HG02588 (cell line): ENCODE data around the gene TOR3A.
"Not testable (repeated sequence)": the region's sequence is repeated elsewhere in the genome, so short reads cannot be mapped to it uniquely, and the experiment has no call there.

ENCODE experiments used
- ATAC-seq: cut with Tn5 transposase; IDR thresholded peaks from one replicate; pipeline ENCODE4 v1.9.1; 2021; ENCODE audit warnings: mild to moderate bottlenecking, moderate library complexity; ENCODE audit not compliant: unreplicated experiment

Gene TOR3A

DNA sequence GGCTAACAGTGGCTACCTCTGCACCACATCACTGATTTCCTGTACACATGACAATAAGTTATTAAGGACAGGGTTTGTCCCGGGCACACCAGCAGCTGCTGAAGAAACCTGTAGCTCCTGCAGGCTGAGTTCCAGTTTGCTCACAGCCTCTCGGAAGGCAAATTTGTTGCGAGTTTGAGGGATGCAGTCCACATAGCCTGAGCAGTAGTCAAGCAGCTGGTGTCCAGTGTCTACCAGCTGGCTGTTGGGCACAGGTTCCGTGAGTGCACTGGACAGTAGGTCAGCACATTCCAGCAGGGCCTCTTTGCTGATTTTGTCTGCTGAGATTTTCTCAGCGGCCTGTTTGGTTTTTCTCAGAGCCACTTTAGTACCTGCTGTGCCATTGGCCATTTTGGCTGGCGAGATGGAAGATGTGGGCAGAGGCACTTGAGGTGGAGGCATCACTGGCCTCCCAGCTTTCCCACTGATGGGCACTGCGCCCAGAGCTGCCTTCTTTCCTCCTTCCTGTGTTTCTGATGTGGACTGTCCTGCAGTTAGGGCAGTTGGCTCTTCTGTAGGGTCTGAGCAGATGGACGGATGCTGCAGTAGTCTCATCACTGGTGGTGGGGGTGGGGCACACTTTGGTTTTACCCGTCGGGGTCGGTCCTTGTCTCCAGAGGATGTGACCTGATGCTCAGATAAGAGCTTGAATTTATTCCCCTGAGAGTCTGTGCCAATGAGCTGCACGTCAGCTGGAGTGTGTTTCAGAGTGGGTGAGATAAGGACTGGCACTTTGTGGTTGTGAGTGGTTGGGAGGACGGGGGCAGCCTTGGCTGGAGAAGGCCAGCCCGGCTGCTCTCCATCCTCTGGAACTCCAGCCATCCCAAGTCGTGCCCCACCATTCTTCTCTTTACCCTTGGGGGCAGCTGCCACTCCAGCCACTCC lies 26.1 kb downstream of the TOR3A start:
- no peak for ATAC-seq

DNA sequence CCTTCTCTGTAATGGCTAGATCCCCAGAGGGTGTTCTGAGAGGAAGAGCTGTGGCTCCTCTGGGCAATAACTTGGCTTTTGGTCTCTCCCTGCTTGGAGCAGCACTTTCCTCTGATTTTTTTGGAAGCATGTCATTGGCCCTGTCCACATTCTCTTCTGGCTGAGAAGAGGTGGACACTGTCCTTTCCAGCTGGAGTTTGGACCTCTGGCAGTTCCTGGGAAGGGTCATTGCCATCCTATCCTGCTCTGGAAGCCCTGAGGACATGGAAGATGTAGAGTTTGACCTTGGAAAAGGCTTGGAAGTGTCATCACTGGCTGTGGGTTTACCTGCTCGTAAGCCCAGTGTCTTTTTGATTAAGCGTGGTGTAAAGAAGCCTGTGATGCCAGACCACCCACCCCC lies 26.8 kb downstream of the TOR3A start:
- no peak for ATAC-seq

DNA sequence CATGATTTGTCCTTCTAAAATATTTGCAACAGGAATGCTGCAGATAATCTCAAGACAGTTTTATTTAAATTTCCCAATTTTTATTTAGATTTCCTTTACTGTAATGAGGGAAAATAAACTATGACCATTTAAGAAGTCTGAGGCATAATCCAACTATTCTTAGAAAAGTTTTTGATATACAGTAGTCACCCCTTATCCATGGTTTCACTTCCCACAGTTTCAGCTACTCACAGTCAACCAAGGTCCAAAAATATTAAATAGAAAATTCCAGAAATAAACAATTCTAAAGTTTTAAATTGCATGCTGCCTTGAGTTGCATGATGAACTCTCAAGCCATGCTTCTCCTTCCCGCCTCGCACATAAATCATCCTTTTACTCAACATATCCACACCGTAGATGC lies 33.3 kb downstream of the TOR3A start:
- no peak for ATAC-seq

DNA sequence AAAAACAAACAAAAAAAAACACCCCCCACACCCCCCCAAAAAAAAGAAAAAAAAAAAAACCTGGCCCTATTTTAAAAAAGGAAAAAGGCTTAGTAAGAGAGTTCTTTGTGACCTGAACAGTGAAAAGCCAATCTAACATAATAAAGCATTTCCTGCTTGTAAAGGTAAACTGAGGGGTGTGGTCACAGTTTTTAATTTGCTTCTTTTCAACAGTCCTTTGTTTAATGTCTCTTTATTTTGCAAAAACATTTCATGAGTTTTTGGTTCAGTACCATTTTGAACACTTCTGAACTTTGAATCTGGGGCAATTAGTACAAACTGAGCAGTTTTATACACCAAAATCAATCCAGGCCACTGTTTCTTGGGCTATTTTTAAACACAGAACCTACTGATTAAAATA lies 37.6 kb downstream of the TOR3A start:
- ATAC-seq, result no peak

DNA sequence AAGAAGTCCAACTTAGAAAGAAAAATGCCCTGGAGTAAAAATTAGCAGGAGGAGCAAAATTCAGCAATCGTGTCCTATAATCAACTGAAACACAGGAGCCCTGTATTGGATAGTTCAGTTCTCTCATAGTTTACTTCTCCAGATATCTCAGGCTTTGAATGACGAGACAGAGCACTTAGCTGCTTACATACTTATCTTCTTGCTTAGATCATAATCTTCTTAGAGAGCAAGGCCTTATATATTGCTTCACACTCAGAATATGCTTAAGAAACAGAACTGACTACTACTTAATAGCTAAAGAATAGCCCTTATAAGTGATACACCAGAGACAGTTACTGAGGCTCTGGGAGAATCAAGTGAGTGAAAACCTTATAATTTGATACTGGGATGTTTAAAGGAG lies 38.9 kb downstream of the TOR3A start:
- no peak for ATAC-seq

DNA sequence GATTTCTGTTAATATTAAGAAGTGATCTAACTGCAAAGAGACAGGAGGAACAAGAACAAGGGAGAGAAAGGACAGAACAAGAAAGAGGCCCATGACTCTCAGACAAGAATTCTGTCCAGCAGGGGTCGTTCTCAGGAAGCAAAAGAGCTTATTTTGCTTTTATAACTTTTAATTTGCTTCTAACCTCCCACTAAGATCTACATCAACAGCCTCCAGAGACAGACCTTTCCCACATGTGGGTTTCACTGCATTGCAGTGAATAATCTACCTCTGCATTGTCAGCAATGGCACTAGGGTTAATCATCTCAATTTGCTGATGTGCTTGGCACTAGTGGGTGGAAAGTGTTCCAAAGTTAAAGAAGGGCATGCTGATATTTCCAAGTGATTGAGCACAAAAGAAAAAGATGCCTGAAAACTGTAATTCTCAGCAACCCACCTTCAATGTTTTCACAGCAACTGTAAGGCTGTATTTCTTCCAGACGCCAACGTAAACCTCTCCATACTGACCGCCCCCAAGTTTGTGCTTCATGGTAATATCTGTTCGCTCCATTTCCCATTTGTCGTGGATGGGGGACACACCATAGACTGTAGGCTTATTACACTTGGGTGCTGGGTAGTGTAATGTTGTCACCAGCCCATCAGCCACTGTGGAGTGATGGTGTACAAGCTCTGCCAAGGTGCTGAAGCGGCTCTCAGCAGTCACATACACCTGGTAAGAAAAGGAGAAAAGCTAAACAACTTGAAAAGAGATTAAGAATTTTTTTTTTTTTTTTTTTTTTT lies 39.5 kb downstream of the TOR3A start:
- no peak for ATAC-seq

DNA sequence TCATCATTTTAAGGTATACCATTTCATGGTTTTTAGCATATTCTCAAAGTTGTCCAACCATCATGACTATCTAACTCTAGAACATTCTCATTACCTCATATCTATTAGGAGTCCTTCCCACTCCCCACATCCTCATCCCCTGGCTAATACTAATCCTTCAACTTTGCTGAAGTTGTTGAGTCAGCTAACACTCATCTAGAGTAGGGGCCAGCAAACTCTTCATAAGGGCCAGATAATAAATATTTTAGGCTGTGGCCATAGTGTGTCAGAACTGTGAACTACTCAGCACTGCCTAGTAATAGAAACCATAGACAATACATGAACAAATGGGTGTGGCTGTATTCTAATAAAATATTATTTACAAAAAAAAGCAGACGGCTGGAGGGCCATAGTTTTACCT lies 43.0 kb downstream of the TOR3A start:
- ATAC-seq, result no peak

DNA sequence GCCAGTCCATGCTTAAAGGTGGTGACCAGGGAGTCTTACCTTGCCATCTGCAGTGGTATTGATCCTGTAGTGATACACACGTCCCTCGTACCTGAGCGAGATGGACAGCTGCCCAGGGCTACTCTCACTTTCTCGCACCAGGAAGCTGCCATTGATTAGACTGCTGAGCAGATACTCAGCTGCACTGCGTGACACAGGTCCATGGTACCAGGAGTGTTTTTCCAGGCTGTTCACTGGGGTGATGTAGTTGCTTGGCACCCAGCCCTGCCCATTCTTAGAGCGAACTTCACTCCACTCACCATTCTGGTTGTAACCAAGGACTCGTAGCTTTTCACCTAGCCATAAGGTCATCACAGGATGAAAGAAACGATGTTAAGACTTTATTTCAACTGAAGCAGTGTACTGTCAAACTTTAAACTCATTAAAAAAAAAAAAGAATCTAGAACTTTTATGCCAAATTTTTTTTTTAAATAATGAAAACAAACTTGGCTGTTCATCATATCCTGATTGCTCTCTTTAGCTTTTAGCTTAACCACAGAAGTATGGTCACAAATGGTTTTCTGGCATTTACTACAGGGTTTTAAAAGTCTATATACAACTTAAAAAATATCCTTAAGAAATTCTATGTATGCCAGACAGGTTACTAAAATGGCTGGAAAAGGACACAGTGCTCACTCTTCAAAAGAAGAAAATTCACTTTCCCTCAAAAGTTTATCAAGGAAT lies 44.6 kb downstream of the TOR3A start:
- no peak for ATAC-seq

DNA sequence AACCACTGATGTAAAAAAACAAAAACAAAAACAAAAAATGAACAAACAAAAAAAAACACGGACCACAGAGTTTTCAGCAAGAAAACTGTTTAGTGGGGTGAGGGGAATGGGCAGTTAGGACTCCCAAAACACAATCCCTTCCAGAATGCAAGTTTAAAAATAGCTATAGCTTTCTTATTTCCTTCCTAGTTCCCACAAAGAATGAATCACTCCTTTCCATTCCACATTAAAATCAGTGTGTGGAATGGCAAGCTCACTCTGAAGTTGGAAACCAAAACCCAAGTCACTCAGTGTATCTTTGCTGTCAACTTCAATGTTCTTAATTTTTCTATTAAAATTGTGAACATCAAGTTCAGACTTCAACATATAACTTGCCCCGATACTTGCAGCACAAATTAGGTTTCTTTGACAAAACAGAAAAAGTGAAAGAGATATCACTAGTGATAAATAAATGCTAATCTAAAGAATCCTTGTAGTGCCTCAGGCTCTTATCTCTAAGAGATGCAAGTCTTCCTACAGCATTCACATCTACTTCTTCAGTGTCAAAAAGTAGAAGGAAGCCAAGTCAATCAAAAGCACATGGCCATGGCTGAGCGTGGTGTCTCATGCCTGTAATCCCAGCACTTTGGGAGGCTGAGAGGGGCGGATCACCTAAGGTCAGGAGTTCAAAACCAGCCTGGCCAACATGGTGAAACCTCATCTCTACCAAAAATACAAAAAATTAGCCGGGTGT lies 45.5 kb downstream of the TOR3A start:
- ATAC-seq, result no peak

DNA sequence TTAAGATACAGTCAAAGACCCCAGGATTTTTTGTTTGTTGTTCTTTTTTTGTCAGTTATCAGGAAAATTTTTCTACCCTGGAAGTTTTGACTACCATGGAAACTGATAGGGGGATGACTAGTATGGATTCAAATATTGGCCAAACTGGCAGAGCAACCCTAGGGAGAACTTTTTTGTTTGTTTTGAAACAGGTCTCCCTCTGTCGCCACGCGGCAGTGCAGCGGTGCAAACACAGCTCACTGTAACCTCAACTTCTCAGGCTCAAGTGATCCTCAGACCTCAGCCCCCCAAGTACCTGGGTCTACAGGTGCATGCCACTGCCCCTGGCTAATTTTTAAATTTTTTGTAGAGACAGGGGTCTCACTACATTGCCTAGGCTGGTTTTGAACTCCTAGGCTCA lies 46.6 kb downstream of the TOR3A start:
- ATAC-seq, result no peak

DNA sequence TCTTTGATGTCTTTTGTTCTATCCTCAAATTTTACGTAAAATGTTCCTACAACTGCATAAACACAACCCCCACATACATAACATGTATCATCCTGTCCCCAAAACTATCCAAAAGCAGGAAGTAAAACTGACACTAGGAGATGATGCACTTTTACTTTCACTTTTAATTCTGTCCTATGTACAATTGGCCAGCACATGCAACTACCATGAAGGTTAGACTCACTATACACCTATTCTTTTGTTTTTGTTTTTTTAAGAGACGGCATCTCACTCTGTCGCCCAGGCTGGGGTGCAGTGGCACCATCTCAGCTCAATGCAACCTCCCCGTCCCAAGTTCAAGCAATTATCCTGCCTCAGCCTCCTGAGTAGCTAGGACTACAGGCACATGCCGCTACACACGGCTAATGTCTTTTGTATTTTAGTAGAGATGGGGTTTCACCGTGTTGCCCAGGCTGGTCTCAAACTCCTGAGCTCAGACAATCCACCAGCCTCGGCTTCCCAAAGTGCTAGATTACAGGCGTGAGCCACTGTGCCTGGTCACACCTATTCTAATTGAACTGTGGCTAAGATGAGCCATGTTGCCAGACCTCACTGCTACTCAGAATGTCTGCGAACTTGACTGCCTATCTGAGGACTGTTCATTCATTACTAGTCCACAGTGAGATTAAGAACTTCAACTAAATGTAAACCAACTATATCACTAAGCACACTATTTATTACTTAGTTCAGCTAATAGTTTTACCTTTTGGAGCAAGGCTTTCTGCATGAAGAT lies 48.0 kb downstream of the TOR3A start:
- peak; percentile 94 for ATAC-seq

DNA sequence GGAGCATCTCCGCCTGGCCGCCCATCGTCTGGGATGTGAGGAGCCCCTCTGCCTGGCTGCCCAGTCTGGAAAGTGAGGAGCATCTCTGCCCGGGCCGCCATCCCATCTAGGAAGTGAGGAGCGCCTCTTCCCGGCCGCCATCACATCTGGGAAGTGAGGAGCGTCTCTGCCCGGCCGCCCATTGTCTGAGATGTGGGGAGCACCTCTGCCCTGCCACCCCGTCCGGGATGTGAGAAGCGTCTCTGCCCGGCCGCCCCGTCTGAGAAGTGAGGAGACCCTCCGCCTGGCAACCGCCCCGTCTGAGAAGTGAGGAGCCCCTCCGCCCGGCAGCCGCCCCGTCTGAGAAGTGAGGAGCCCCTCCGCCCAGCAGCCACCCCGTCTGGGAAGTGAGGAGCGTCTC lies 53.3 kb downstream of the TOR3A start:
- ATAC-seq, result not testable (repeated sequence)

DNA sequence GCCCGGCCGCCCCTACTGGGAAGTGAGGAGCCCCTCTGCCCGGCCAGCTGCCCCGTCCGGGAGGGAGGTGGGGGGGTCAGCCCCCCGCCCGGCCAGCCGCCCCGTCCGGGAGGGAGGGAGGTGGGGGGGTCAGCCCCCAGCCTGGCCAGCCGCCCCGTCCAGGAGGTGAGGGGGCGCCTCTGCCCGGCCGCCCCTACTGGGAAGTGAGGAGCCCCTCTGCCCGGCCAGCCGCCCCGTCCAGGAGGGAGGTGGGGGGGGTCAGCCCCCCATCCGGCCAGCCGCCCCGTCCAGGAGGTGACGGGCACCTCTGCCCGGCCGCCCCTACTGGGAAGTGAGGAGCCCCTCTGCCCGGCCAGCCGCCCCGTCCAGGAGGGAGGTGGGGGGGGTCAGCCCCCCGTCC lies 53.8 kb downstream of the TOR3A start:
- ATAC-seq, result not testable (repeated sequence)

DNA sequence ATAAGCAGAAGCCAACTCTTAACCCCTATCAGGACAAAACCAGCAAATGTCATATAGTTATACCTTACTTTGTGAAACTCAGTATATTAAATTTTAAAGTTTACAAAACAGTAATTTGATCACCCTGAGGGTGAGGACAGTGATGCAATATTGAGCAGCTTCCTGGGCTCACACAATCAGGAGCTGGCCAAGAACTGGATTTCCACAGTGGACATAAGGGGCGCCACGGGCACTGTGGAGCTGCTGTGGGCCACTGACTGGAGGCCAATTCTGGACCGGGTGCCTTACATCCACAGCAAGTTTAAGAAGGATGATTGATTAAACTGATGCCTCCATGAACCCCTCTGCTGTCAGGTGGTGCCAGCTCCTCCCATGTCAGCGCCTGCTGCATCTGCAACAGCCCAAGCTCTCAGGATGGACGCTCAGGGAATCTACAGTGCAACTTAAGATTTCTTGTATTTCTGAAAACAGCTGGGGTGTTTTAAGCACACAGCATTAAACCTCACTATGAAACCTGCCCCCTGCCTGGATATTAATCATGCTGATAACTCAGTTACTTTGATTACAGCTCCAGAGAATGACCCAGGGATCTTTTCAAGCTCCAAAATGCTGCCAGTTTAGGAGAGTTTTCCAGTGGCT lies 55.9 kb downstream of the TOR3A start:
- no peak for ATAC-seq

DNA sequence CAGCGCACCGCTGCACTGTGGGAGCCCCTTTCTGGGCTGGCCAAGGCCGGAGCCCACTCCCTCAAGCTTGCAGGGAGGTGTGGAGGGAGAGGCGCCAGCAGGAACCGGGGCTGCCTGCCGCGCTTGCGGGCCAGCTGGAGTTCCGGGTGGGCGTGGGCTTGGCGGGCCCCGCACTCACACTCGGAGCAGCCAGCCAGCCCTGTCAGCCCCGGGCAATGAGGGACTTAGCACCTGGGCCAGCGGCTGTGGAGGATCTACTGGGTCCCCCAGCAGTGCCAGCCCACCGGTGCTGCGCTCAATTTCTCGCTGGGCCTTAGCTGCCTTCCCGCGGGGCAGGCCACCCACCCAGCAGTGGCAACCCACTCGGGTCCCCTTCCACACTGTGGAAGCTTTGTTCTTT lies 56.9 kb downstream of the TOR3A start:
- not testable (repeated sequence) for ATAC-seq

DNA sequence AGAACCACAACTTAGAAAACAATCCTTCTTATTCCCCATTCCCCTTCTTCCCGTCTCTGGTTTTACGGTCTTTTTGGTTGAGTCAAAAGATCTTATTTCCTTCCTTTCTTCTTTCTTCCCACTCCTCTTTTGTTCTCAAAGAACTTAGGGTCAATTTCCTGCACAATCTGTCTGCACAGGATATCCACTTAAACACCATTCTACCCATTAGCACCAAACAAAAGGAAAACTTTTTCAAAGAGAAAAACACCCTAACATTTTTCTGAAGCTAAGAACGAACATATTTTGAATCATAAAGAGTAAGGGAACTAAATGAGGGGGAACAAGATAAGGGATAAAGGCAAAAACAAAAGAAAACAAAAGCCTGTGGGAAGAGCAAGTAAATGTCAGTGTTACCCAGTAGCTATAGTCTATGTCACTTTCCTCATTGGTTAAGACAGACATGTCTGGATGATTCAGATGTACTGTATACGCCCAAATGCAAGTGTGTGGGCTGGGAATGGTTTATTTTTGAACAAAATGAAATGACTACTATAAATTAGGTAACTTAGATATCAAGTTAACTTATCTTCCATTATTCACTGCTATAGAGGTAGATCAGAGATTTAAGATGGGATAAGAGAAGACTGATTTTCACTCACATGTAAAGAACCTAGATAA lies 59.9 kb downstream of the TOR3A start:
- ATAC-seq, result no peak

DNA sequence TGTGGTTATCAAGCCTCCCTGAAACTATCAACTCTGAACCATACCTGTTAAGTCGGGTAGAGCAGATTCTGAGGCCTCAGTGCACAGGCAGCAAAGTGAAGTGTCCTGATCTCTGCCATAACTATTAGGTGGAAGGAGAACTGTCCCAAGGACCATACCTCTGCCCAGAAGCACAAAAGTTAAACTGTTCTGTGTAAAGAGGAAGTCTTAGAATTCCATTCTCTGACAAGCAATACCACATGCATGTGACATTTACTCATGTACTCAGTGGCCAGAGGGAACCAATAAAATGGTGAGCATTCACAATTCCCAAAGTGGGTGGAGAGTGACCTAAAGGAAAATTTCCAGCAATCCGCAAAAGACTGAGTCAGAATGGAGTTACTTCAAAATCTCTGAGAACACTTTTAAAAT lies 61.0 kb downstream of the TOR3A start:
- ATAC-seq, result no peak

DNA sequence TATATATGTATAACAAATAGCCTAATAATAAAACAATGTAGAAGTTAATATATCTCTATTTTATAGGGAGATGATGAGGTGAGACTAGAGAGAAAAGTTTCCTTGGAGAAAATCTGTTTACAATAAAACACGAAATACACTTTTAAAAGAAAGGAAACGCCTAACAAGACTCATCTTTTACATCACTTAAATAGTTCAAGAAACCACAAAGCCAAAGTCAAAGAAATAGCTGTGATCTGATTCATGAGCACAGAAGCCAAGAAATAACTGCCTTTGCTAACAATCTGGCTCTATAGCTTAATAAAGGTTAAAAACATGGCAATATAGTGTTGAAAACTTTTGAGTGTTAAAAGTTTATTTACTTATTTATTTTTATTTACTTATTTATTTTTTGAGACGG lies 61.5 kb downstream of the TOR3A start:
- no peak for ATAC-seq

DNA sequence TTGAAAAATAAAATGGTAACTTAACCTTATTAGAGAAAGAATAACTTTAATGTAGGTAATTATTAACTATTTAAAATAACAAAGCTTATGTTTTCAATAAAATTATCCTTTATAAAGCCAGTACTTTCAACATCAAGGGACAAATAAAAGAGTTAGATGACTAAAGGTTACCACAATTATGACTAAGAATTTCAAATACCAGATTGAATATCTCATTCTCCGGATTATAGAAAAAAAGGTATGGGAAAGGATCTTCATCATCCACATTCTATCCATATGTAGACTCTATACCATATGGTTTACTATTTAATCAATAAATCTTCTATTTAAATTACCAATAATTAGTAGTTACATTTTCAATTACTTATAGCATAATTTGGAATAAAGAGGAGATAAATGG lies 62.8 kb downstream of the TOR3A start:
- ATAC-seq, result no peak
